ENCODE results near the gene GALE.

DNA sequence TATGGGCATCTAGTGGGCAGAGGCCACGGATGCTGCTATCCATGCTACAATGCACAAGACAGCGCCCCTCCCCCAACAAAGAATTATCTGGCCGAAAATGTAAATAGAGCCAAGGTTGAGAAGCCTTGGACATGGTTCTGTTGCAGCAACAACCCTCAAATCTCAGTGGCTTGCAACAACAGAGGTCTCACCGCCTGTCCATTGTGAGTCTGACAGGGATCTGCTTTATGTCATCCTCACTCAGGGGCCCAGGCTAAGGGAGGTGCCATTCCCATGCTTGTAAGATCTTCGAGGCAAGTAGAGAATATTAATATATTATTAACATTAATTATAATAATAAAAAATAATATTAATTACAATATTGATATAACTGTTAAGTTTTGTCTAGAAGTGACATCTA lies 31.8 kb downstream of the GALE start:
- TF ChIP-seq, protein P1, sequence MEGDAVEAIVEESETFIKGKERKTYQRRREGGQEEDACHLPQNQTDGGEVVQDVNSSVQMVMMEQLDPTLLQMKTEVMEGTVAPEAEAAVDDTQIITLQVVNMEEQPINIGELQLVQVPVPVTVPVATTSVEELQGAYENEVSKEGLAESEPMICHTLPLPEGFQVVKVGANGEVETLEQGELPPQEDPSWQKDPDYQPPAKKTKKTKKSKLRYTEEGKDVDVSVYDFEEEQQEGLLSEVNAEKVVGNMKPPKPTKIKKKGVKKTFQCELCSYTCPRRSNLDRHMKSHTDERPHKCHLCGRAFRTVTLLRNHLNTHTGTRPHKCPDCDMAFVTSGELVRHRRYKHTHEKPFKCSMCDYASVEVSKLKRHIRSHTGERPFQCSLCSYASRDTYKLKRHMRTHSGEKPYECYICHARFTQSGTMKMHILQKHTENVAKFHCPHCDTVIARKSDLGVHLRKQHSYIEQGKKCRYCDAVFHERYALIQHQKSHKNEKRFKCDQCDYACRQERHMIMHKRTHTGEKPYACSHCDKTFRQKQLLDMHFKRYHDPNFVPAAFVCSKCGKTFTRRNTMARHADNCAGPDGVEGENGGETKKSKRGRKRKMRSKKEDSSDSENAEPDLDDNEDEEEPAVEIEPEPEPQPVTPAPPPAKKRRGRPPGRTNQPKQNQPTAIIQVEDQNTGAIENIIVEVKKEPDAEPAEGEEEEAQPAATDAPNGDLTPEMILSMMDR (optimal IDR thresholded peaks at IDR 0.05 in 1 of 3, IDR thresholded peaks at IDR 0.05 in 1 of 3, conservative IDR thresholded peaks at IDR 0.05 in 1 of 3; ENCODE audit: extremely low read depth in 1 of 3, insufficient read depth in 2 of 3, low read length in 3 of 3), result no peak
- no peak for TF ChIP-seq EZH2 (IDR thresholded peaks at IDR 0.05; ENCODE audit: low read length)

Measured in keratinocyte (primary cell).